Measurements from ENCODE around the gene KDM4B.

The KDM4B gene

DNA sequence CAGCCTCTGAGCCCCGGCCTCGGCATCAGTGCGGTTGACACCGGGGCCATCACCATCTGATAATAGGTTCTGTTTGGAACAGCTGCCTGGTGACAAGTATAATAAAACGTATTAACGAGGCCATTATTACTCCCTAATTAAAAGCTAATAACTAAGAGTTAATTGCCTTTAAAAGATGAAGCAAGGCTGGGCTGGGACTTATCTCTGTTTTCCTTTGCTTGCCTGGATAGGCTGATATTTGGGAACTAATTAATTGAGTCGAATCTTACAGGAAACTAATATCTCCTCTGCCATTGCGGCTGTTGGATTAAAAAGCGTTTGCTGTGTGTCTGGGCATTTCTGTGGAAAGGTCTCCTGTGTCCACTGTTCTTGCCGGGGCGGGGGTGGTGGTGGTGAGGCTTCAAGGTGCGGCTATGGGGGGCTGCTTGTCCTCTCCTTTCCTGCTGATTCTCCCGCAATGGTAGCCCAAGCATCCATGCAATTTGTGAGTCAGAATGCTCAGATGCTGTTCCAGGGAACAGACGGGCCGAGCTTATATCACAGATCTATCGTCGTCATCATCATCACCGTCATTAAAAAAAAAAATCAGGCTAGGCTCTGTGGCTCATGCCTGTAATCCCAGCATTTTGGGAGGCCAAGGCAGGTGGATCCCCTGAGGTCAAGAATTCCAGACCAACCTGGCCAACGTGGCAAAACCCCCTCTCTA lies 209.0 kb downstream of the KDM4B start:
- DNase-seq (ENCODE audit: insufficient read length, low spot score) = no peak
- no peak for FAIRE-seq
- TF ChIP-seq CTCF (IDR thresholded peaks at IDR 0.05; ENCODE audit: insufficient read depth, missing control alignments) = no peak

- TF ChIP-seq CTCF (IDR thresholded peaks at IDR 0.05; ENCODE audit: insufficient read depth, missing control alignments) = no peak
- no peak for DNase-seq (ENCODE audit: insufficient read length, low spot score)
- no peak for FAIRE-seq
These were observed 209.9 kb downstream of the KDM4B start for GRCh38 chr19:5178841-5179240.

GRCh38 chr19:5179256-5179655 lies 210.3 kb downstream of the KDM4B start:
- DNase-seq (ENCODE audit: insufficient read length, low spot score) = no peak
- no peak for FAIRE-seq
- TF ChIP-seq CTCF (IDR thresholded peaks at IDR 0.05; ENCODE audit: insufficient read depth, missing control alignments) = no peak

GRCh38 chr19:5181329-5181728 lies 212.4 kb downstream of the KDM4B start:
- TF ChIP-seq CTCF (IDR thresholded peaks at IDR 0.05; ENCODE audit: insufficient read depth, missing control alignments) = no peak
- FAIRE-seq = no peak
- DNase-seq (ENCODE audit: insufficient read length, low spot score) = no peak

GRCh38 chr19:5182751-5183150 lies 213.8 kb downstream of the KDM4B start:
- FAIRE-seq = no peak

GRCh38 chr19:5183616-5184015 lies 214.7 kb downstream of the KDM4B start:
- DNase-seq (ENCODE audit: insufficient read length, low spot score) (no peak), FAIRE-seq (no peak)
- no peak for TF ChIP-seq CTCF (IDR thresholded peaks at IDR 0.05; ENCODE audit: insufficient read depth, missing control alignments)

More at GRCh38 chr19:5182751-5183150, 213.8 kb downstream of the KDM4B start:
- DNase-seq (ENCODE audit: insufficient read length, low spot score) = no peak
- TF ChIP-seq CTCF (IDR thresholded peaks at IDR 0.05; ENCODE audit: insufficient read depth, missing control alignments) = no peak

- FAIRE-seq (no peak), DNase-seq (ENCODE audit: insufficient read length, low spot score) (no peak)
- TF ChIP-seq CTCF (IDR thresholded peaks at IDR 0.05; ENCODE audit: insufficient read depth, missing control alignments) = no peak
These were observed 216.0 kb downstream of the KDM4B start for GRCh38 chr19:5184930-5185329.

Data from D721Med (cell line).